ENCODE results near the gene TKTL1. TPM values are rescaled to one million over a fixed set of nuclear protein-coding genes. Genes with fewer than 3 reads are reported as not detected.
"Not testable (repeated sequence)": the region's sequence is repeated elsewhere in the genome, so short reads cannot be mapped to it uniquely, and the experiment has no call there.

The TKTL1 gene
- total RNA-seq, 2 experiments from 2014 or later: 1.3 to 1.5 TPM

DNA sequence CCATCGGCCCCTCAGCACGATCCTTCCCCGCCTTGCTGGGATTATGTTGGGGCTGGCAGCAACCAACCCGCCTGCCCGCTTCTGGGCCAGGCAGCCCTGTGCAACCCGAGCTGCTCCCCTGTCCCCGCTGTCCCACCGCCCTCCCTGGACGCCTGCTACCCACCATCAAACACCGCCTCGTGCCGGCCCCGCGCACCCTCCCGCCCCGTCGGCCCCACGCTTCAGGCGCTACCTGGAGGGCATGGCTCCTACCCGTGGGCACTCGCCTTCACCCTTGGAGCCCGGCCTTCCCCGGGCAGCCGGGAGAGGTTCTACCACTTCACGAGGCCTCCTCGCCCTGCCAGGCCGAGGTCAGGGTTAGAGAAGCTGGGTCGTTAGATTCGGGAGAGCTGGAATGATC is 37.0 kb downstream of the TKTL1 start:
- H3K4me1 Mint-ChIP-seq (ENCODE audit: low read depth): peaks cover 27% of the 10 kb centered on the region
- H3K9me3 Mint-ChIP-seq (ENCODE audit: insufficient read depth): no peaks in the 10 kb centered on the region
- ChIA-PET CTCF (no interaction called here), POLR2A (no interaction called here)
- H3K27ac Mint-ChIP-seq: no peak overlapping the region
- no peaks in the 10 kb centered on the region for H3K27me3 Mint-ChIP-seq (ENCODE audit: low read depth)
- no peaks in the 10 kb centered on the region for H3K36me3 Mint-ChIP-seq (ENCODE audit: low read depth)
- DNase-seq: no peak
- no peak for ATAC-seq
- H3K4me3 Mint-ChIP-seq: no peak overlapping the region

- no peak overlapping the region for H3K4me3 Mint-ChIP-seq
- ATAC-seq (no peak), DNase-seq (no peak)
- no peak overlapping the region for H3K27ac Mint-ChIP-seq
- H3K27me3 Mint-ChIP-seq (ENCODE audit: low read depth): no peaks in the 10 kb centered on the region
- H3K9me3 Mint-ChIP-seq (ENCODE audit: insufficient read depth): no peaks in the 10 kb centered on the region
- H3K36me3 Mint-ChIP-seq (ENCODE audit: low read depth): no peaks in the 10 kb centered on the region
- ChIA-PET CTCF (interaction anchor here (1.6 kb wide), 1 partner anchor 25 kb away, joined by 5 read pairs; no protein-coding TSS in a partner anchor), POLR2A (no interaction called here)
- H3K4me1 Mint-ChIP-seq (ENCODE audit: low read depth): peaks cover 21% of the 10 kb centered on the region
Observed at GRCh38 chrX:154333116-154333515, 37.5 kb downstream of the TKTL1 start.

GRCh38 chrX:154333837-154334271 is 38.3 kb downstream of the TKTL1 start:
- POLR2A ChIA-PET: no interaction called here
- ATAC-seq: no peak
- CTCF ChIA-PET: interaction anchor here (0.7 to 1.6 kb wide), 3 partner anchors 16 to 321 kb away, joined by 3 to 5 read pairs (median 3); no protein-coding TSS in a partner anchor
- H3K4me1 Mint-ChIP-seq (ENCODE audit: low read depth): peaks cover 17% of the 10 kb centered on the region
- H3K36me3 Mint-ChIP-seq (ENCODE audit: low read depth): no peaks in the 10 kb centered on the region
- peak overlapping the region; percentile 82 for H3K27ac Mint-ChIP-seq
- DNase-seq: no peak
- H3K9me3 Mint-ChIP-seq (ENCODE audit: insufficient read depth): no peaks in the 10 kb centered on the region
- H3K4me3 Mint-ChIP-seq: no peak overlapping the region
- H3K27me3 Mint-ChIP-seq (ENCODE audit: low read depth): no peaks in the 10 kb centered on the region

DNA sequence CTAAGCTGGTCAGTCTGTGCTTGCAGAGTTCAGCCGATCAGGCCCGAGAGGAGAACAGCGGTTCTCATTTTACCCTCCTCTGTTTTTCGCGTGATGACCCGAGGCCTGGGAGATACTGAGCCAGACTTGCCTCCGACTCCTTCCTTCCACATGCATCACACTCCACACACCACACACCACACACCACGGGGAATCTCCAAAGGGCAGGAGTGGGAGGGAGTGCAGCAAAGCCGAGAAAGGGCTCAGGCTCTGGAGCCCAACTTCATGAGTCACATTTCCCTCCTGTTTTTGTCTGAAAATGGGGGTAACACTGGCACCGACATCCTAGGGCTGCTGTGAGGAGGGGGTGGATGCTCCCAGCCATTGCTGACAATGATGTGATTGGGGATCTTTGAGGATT is 38.9 kb downstream of the TKTL1 start:
- POLR2A ChIA-PET: no interaction called here
- Mint-ChIP-seq H3K9me3 (ENCODE audit: insufficient read depth) (no peaks in the 10 kb centered on the region), H3K27ac (peak overlapping the region; percentile 82), H3K36me3 (ENCODE audit: low read depth) (no peaks in the 10 kb centered on the region), H3K27me3 (ENCODE audit: low read depth) (no peaks in the 10 kb centered on the region), H3K4me1 (ENCODE audit: low read depth) (peaks cover 17% of the 10 kb centered on the region), H3K4me3 (no peak overlapping the region)
- CTCF ChIA-PET: interaction anchor here (0.7 to 1.6 kb wide), 3 partner anchors 16 to 321 kb away, joined by 3 to 5 read pairs (median 3); no protein-coding TSS in a partner anchor
- ATAC-seq (no peak), DNase-seq (no peak)

DNA sequence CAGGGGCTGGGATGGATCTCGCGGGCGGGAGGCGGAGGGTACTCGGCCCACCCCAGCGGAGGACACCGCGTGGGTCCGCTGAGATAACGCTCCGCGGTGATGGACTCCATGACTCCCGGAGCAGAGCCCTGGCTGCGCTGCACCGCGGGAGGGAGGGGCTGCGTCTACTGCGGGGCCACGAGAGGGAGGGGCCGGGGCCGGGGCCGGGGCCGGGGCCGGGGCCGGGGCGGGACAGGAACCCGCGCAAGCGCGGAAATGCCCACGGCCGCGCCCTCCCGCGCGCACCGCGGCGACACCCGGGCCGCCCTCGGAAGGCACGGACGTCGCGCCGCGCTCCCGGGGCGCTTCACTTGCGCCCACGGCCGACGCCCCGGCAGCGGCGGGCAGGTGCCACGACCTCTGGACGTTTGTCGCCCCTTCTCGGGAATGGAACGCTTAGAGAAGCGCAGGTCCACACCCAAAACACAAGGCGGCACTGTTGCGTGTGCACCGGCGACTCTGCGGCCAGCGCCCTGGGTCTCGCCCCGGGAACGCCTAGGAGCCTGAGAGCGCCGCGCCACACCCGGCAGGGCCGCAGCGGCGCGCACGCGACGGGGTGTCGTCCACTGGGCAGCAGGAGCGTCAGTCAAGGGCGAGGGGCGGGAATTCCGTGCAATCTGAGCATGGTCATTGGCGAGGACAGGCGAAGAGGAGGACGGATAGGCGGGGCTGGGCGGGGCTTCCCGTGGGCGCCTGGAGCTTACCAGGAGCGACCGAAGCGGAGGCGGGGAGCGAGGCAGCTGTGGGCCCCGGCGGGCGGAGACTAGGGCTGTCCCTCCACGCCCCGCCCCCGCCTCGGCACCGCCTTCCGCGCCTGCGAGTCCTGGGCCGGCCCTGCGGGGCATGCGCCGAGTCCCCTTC is 46.1 kb downstream of the TKTL1 start:
- CTCF ChIA-PET; DNase-seq; H3K27me3 Mint-ChIP-seq (ENCODE audit: low read depth); H3K4me1 Mint-ChIP-seq (ENCODE audit: low read depth); H3K27ac Mint-ChIP-seq; H3K36me3 Mint-ChIP-seq (ENCODE audit: low read depth); H3K9me3 Mint-ChIP-seq (ENCODE audit: insufficient read depth); POLR2A ChIA-PET; H3K4me3 Mint-ChIP-seq: not testable (repeated sequence)
- ATAC-seq: peak; percentile 81

DNA sequence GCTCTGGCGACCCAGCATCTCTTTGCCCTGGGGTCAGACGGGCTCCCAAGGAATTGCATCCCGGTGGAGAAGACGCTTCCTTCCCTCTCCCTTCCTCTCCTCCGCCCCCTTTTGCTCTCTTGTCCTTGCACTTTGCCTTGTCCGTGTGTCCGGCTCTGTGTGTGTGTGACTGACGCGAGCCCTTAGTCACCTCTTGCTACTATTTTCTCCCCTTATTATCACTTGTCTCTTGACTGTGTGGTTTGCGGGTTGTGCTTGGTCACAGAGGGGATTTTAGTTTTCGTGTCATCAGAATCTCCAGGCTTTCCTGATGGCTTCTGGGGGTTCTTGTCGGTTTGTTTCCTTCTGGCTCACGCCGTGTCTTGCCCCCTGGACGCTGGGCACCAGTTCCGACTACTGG is 47.5 kb downstream of the TKTL1 start:
- DNase-seq; H3K27ac Mint-ChIP-seq; H3K4me3 Mint-ChIP-seq; H3K9me3 Mint-ChIP-seq (ENCODE audit: insufficient read depth); H3K36me3 Mint-ChIP-seq (ENCODE audit: low read depth); H3K27me3 Mint-ChIP-seq (ENCODE audit: low read depth); CTCF ChIA-PET; H3K4me1 Mint-ChIP-seq (ENCODE audit: low read depth); POLR2A ChIA-PET: not testable (repeated sequence)
- peak; percentile 1 for ATAC-seq

DNA sequence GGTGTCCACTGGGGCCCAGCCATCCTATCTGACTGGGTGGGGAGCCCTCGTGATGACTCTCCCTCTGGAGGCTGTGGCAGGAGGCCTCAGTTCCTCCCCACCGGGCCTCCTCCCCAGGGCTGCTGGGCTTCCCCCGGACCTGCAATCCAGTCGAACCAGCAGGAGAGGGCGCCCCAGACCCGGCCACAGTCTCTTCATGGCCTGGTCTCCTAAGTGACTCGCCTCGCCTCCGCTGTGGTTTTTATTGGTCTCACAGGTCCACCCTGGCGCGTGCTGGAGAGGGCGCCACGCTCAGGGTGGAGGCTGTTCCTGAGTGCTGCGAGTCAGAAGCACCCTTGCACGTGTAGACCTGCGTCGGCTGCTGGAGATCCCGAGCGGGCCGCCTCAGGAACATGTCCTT is 48.0 kb downstream of the TKTL1 start:
- H3K4me3 Mint-ChIP-seq; H3K27ac Mint-ChIP-seq; CTCF ChIA-PET; H3K36me3 Mint-ChIP-seq (ENCODE audit: low read depth); H3K9me3 Mint-ChIP-seq (ENCODE audit: insufficient read depth); DNase-seq; H3K27me3 Mint-ChIP-seq (ENCODE audit: low read depth); POLR2A ChIA-PET: not testable (repeated sequence)
- H3K4me1 Mint-ChIP-seq (ENCODE audit: low read depth): peaks cover 13% of the 10 kb centered on the region
- ATAC-seq: peak; percentile 24

DNA sequence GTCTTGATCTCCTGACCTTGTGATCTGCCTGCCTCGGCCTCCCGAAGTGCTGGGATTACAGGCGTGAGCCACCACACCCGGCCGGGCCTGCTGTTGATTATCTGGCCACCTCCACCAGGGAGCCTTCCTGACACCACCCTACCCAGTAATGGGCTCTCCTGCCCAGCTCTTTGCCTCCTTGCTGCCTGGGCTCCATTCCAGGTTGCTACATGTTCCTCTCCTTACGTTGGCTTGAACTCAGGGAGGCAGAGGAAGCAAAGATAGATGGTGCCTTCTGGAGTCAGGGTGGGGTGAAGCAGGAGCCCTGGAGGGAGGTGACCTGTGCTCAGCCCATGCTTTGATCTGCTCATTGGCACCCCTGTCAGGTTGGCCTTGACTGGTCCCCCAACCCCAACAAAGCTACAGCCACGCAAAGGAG is 52.5 kb downstream of the TKTL1 start:
- no peaks in the 10 kb centered on the region for H3K9me3 Mint-ChIP-seq (ENCODE audit: insufficient read depth)
- H3K36me3 Mint-ChIP-seq (ENCODE audit: low read depth): peaks cover 29% of the 10 kb centered on the region
- CTCF ChIA-PET: interaction anchor here (1.5 kb wide), 1 partner anchor 180 kb away, joined by 3 read pairs; no protein-coding TSS in a partner anchor
- peak overlapping the region; percentile 95 for H3K27ac Mint-ChIP-seq
- H3K4me3 Mint-ChIP-seq: no peak overlapping the region
- no peaks in the 10 kb centered on the region for H3K27me3 Mint-ChIP-seq (ENCODE audit: low read depth)
- POLR2A ChIA-PET: interaction anchor here (1.0 to 1.5 kb wide), 4 partner anchors 20 to 139 kb away, joined by 3 to 6 read pairs (median 4); partner anchors contain the start of genes RPL10 and UBL4A
- H3K4me1 Mint-ChIP-seq (ENCODE audit: low read depth): peaks cover 52% of the 10 kb centered on the region
- no peak for ATAC-seq
- no peak for DNase-seq

GRCh38 chrX:154348646-154349358 is 53.2 kb downstream of the TKTL1 start:
- POLR2A ChIA-PET: interaction anchor here (1.0 to 1.2 kb wide), 2 partner anchors 19 to 138 kb away, joined by 3 to 6 read pairs; partner anchors contain the start of gene UBL4A
- peaks cover 32% of the 10 kb centered on the region for H3K36me3 Mint-ChIP-seq (ENCODE audit: low read depth)
- H3K4me3 Mint-ChIP-seq: no peak overlapping the region
- H3K9me3 Mint-ChIP-seq (ENCODE audit: insufficient read depth): no peaks in the 10 kb centered on the region
- peaks cover 58% of the 10 kb centered on the region for H3K4me1 Mint-ChIP-seq (ENCODE audit: low read depth)
- DNase-seq (no peak), ATAC-seq (no peak)
- peak overlapping the region; percentile 49 for H3K27ac Mint-ChIP-seq
- CTCF ChIA-PET: no interaction called here
- no peaks in the 10 kb centered on the region for H3K27me3 Mint-ChIP-seq (ENCODE audit: low read depth)

DNA sequence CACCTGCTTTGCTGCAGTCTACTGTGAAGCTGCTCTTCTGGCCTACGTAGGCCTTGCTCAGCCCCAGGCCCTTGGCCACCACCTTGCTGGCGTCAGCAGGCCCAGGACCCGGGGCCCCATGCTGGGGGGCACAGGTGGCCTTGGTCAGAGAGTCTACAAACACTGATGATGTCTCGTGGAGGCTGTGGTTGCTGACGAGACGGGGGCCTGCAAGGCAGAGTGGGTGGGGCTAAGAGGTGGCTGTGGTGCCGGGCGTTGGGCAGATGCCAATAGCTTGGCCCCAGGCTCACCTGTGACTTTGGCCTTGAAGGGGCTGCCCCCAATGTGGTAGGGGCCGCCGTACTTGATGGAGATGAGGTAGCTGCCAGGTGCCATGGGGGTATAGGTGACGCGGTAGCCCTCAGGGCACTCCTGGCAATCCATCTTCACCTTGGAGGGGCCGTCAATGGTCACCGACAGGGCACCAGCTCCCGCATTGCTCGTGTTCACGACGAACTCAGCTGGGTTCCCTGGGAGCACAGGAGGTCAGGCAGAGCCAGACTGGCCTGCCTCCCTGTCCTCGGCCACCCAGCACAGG is 53.9 kb downstream of the TKTL1 start:
- POLR2A ChIA-PET: interaction anchor here (1.0 to 1.2 kb wide), 3 partner anchors 19 to 137 kb away, joined by 3 to 6 read pairs (median 4); partner anchors contain the start of gene UBL4A
- no peak for ATAC-seq
- no peaks in the 10 kb centered on the region for H3K9me3 Mint-ChIP-seq (ENCODE audit: insufficient read depth)
- CTCF ChIA-PET: no interaction called here
- no peak for DNase-seq
- H3K4me1 Mint-ChIP-seq (ENCODE audit: low read depth): peaks cover 65% of the 10 kb centered on the region
- peaks cover 33% of the 10 kb centered on the region for H3K36me3 Mint-ChIP-seq (ENCODE audit: low read depth)
- H3K4me3 Mint-ChIP-seq: no peak overlapping the region
- peak overlapping the region; percentile 49 for H3K27ac Mint-ChIP-seq
- H3K27me3 Mint-ChIP-seq (ENCODE audit: low read depth): no peaks in the 10 kb centered on the region

DNA sequence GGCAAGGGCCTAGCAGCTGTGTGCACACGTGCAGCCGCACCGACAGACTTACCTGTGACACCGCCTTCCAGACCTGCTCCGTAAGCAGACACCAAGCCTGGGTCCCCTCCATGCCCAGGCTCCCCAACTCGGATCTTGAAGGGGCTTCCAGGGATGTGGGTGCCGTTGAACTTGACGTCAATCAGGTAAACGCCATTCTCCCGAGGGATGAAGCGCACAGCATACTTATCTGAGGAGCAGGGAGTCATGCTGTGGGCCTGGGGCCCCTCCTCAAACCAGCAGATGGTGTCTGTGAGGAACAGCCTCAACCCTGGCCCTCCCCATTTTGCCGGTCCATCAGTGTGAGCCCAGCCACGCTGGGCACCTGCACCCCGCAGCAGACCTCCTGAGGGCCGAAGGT is 54.4 kb downstream of the TKTL1 start:
- POLR2A ChIA-PET: interaction anchor here (1.0 kb wide), 1 partner anchor 21 kb away, joined by 4 read pairs; no protein-coding TSS in a partner anchor

More for the DNA sequence above, 54.4 kb downstream of the TKTL1 start:
- peaks cover 66% of the 10 kb centered on the region for H3K4me1 Mint-ChIP-seq (ENCODE audit: low read depth)
- peaks cover 33% of the 10 kb centered on the region for H3K36me3 Mint-ChIP-seq (ENCODE audit: low read depth)
- H3K4me3 Mint-ChIP-seq: no peak overlapping the region
- peak overlapping the region; percentile 66 for H3K27ac Mint-ChIP-seq
- CTCF ChIA-PET: no interaction called here
- DNase-seq (no peak), ATAC-seq (no peak)
- H3K9me3 Mint-ChIP-seq (ENCODE audit: insufficient read depth): no peaks in the 10 kb centered on the region
- no peaks in the 10 kb centered on the region for H3K27me3 Mint-ChIP-seq (ENCODE audit: low read depth)
